IgD-negative memory B cell (primary cell): ENCODE data around the gene ATG9A. TPM values are rescaled to one million over a fixed set of nuclear protein-coding genes. Genes with fewer than 3 reads are reported as not detected.
A peak's percentile ranks its signal among the peaks of the same experiment; 100 is the strongest.
"Not testable (repeated sequence)": the region's sequence is repeated elsewhere in the genome, so short reads cannot be mapped to it uniquely, and the experiment has no call there.

Source experiments
- H3K27ac Mint-ChIP-seq, 3 donors: one replicate each; pipeline ENCODE4 v1.8.0; 2020 to 2022; ENCODE audit warnings: mild to moderate bottlenecking in 3 of 3, mixed read lengths in 3 of 3, moderate library complexity in 1 of 3
- H3K27me3 Mint-ChIP-seq: one replicate; pipeline ENCODE4 v1.8.0; 2021; ENCODE audit warnings: mixed read lengths
- H3K36me3 Mint-ChIP-seq: one replicate; pipeline ENCODE4 v1.8.0; 2020; ENCODE audit warnings: mild to moderate bottlenecking, mixed read lengths
- H3K4me1 Mint-ChIP-seq, 3 donors: one replicate each; pipeline ENCODE4 v1.8.0; 2020 to 2022; ENCODE audit warnings: mixed read lengths in 3 of 3, mild to moderate bottlenecking in 1 of 3
- H3K4me3 Mint-ChIP-seq, 4 donors: one replicate each; pipeline ENCODE4 v1.8.0; 2020 to 2022; ENCODE audit warnings: mild to moderate bottlenecking in 4 of 4, mixed read lengths in 4 of 4, moderate library complexity in 3 of 4
- H3K9me3 Mint-ChIP-seq, 3 donors: one replicate each; pipeline ENCODE4 v1.8.0; 2020 to 2021; ENCODE audit warnings: mixed read lengths in 3 of 3, mild to moderate bottlenecking in 1 of 3
- polyA plus RNA-seq: library from polyadenylated mRNA; unstranded; fragments of 300-500 nt; fragmentation: Illumina TruSeq; gene quantifications from one replicate; pipeline ENCODE4 v1.2.3, GENCODE V29; 2021

Gene ATG9A
- polyA plus RNA-seq, 1 donor from 2014 or later = 19.6 TPM

GRCh38 chr2:219207884-219208740, 21.3 kb downstream of the ATG9A start:
- Mint-ChIP-seq H3K4me3 (peak overlapping the region; percentile 63 to 95 (median 82)), H3K36me3 (no peaks in the 10 kb centered on the region), H3K9me3 (no peaks in the 10 kb centered on the region), H3K27ac (peak overlapping the region; percentile 39 to 76 (median 67)), H3K4me1 (peaks cover 11 to 15% (median 11%) of the 10 kb centered on the region in 3 donors), H3K27me3 (no peaks in the 10 kb centered on the region)

GRCh38 chr2:219207134-219207883, 22.1 kb downstream of the ATG9A start:
- no peaks in the 10 kb centered on the region for H3K9me3 Mint-ChIP-seq
- H3K4me3 Mint-ChIP-seq = peak overlapping the region; percentile 83 to 96 (median 94)
- H3K4me1 Mint-ChIP-seq = peaks cover 11 to 15% (median 11%) of the 10 kb centered on the region in 3 donors
- H3K27me3 Mint-ChIP-seq = no peaks in the 10 kb centered on the region
- H3K36me3 Mint-ChIP-seq = no peaks in the 10 kb centered on the region
- peak overlapping the region in 2 of 3 donors; percentile 76 to 89 for H3K27ac Mint-ChIP-seq

- Mint-ChIP-seq H3K27me3 (no peaks in the 10 kb centered on the region), H3K27ac (peak within 1 kb of the TSS; percentile 76 to 98 (median 95)), H3K9me3 (no peaks in the 10 kb centered on the region), H3K4me3 (peak within 1 kb of the TSS; percentile 83 to 96 (median 94)), H3K36me3 (no peaks in the 10 kb centered on the region), H3K4me1 (peaks cover 7 to 15% (median 11%) of the 10 kb centered on the region in 3 donors)
Measured at GRCh38 chr2:219206328-219207133, 22.9 kb downstream of the ATG9A start, which contains the start of gene ZFAND2B. Gene ZFAND2B (plus strand): TSS chr2:219206782. CDS start chr2:219206988, 206 bp downstream.

- peak overlapping the region; percentile 83 to 96 (median 94) for H3K4me3 Mint-ChIP-seq
- H3K4me1 Mint-ChIP-seq = peaks cover 1 to 11% (median 11%) of the 10 kb centered on the region in 3 donors
- H3K36me3 Mint-ChIP-seq = no peaks in the 10 kb centered on the region
- H3K9me3 Mint-ChIP-seq = no peaks in the 10 kb centered on the region
- H3K27ac Mint-ChIP-seq = peak overlapping the region; percentile 76 to 98 (median 95)
- no peaks in the 10 kb centered on the region for H3K27me3 Mint-ChIP-seq
Measured at GRCh38 chr2:219205981-219206327, 23.5 kb downstream of the ATG9A start.

GRCh38 chr2:219205165-219205538, 24.3 kb downstream of the ATG9A start:
- H3K27ac Mint-ChIP-seq = peak overlapping the region in 1 of 3 donors; percentile 27
- no peaks in the 10 kb centered on the region for H3K36me3 Mint-ChIP-seq
- H3K27me3 Mint-ChIP-seq = no peaks in the 10 kb centered on the region
- no peaks in the 10 kb centered on the region for H3K9me3 Mint-ChIP-seq
- H3K4me3 Mint-ChIP-seq = peak overlapping the region in 2 of 4 donors; percentile 60 to 83
- H3K4me1 Mint-ChIP-seq = peaks cover 1 to 11% (median 10%) of the 10 kb centered on the region in 3 donors

GRCh38 chr2:219204425-219205164, 24.8 kb downstream of the ATG9A start:
- H3K27ac Mint-ChIP-seq = peak overlapping the region in 1 of 3 donors; percentile 27
- no peaks in the 10 kb centered on the region for H3K27me3 Mint-ChIP-seq
- H3K4me3 Mint-ChIP-seq = peak overlapping the region in 2 of 4 donors; percentile 60 to 83
- H3K36me3 Mint-ChIP-seq = no peaks in the 10 kb centered on the region
- H3K9me3 Mint-ChIP-seq = no peaks in the 10 kb centered on the region
- peaks cover 1 to 11% (median 10%) of the 10 kb centered on the region in 3 donors for H3K4me1 Mint-ChIP-seq

- H3K36me3 Mint-ChIP-seq, H3K4me3 Mint-ChIP-seq, H3K27ac Mint-ChIP-seq, H3K4me1 Mint-ChIP-seq, H3K9me3 Mint-ChIP-seq, H3K27me3 Mint-ChIP-seq: not testable (repeated sequence)
Measured at GRCh38 chr2:219201331-219201730, 28.1 kb downstream of the ATG9A start.

- H3K27me3 Mint-ChIP-seq, H3K9me3 Mint-ChIP-seq, H3K4me1 Mint-ChIP-seq, H3K36me3 Mint-ChIP-seq: not testable (repeated sequence)
- Mint-ChIP-seq H3K4me3 (peak overlapping the region in 2 of 4 donors; percentile 5 to 8), H3K27ac (peak overlapping the region in 1 of 3 donors; percentile 36)
Measured at GRCh38 chr2:219200502-219201326, 28.7 kb downstream of the ATG9A start.

GRCh38 chr2:219199470-219200211, 29.8 kb downstream of the ATG9A start:
- H3K27ac Mint-ChIP-seq = peak overlapping the region in 1 of 3 donors; percentile 27

GRCh38 chr2:219198974-219199373, 30.5 kb downstream of the ATG9A start:
- no peaks in the 10 kb centered on the region for H3K4me1 Mint-ChIP-seq
- H3K27ac Mint-ChIP-seq = no peak overlapping the region
- H3K9me3 Mint-ChIP-seq = no peaks in the 10 kb centered on the region
- no peaks in the 10 kb centered on the region for H3K36me3 Mint-ChIP-seq
- H3K4me3 Mint-ChIP-seq = no peak overlapping the region
- H3K27me3 Mint-ChIP-seq = no peaks in the 10 kb centered on the region

More at GRCh38 chr2:219199470-219200211, 29.8 kb downstream of the ATG9A start:
- Mint-ChIP-seq H3K4me3 (no peak overlapping the region), H3K4me1 (no peaks in the 10 kb centered on the region), H3K36me3 (no peaks in the 10 kb centered on the region), H3K27me3 (no peaks in the 10 kb centered on the region), H3K9me3 (no peaks in the 10 kb centered on the region)

- no peaks in the 10 kb centered on the region for H3K9me3 Mint-ChIP-seq
- no peaks in the 10 kb centered on the region for H3K4me1 Mint-ChIP-seq
- no peak overlapping the region for H3K4me3 Mint-ChIP-seq
- no peak overlapping the region for H3K27ac Mint-ChIP-seq
- no peaks in the 10 kb centered on the region for H3K36me3 Mint-ChIP-seq
- no peaks in the 10 kb centered on the region for H3K27me3 Mint-ChIP-seq
Measured at GRCh38 chr2:219197388-219197787, 32.0 kb downstream of the ATG9A start.

GRCh38 chr2:219186754-219187456, 42.5 kb downstream of the ATG9A start:
- peaks cover 6 to 15% (median 11%) of the 10 kb centered on the region in 3 donors for H3K4me1 Mint-ChIP-seq
- H3K9me3 Mint-ChIP-seq = no peaks in the 10 kb centered on the region
- peaks cover 2% of the 10 kb centered on the region for H3K36me3 Mint-ChIP-seq
- H3K27ac Mint-ChIP-seq = no peak overlapping the region
- no peaks in the 10 kb centered on the region for H3K27me3 Mint-ChIP-seq
- H3K4me3 Mint-ChIP-seq = peak overlapping the region in 1 of 4 donors; percentile 15
